Thoracic aorta (tissue), 2 donors: ENCODE data around the gene FASLG. TPM values are rescaled to one million over a fixed set of nuclear protein-coding genes. Genes with fewer than 3 reads are reported as not detected.

ENCODE experiments used
- ATAC-seq: fragments of 150-250 bp; one replicate; pipeline ENCODE4 v1.8.0; 2017; ENCODE audit warnings: low read depth; ENCODE audit not compliant: insufficient number of reproducible peaks, low FRiP score
- DNase-seq: peaks from one replicate; pipeline ENCODE4 v3.0.0-alpha.2; 2020; ENCODE audit warnings: low spot score
- H3K27ac ChIP-seq, 2 donors: fragments of 200-600 bp; sonication (generic); 1 replicate in 1 of 2; 2 replicates in 1 of 2; pipeline ENCODE4 v1.5.1; 2016; ENCODE audit warnings: mild to moderate bottlenecking in 2 of 2, moderate library complexity in 2 of 2
- H3K27me3 ChIP-seq: fragments of 200-600 bp; sonication (generic); replicated peaks from 2 replicates; pipeline ENCODE4 v1.6.0; 2016; ENCODE audit warnings: mild to moderate bottlenecking; ENCODE audit not compliant: insufficient read depth
- H3K36me3 ChIP-seq: fragments of 200-600 bp; sonication (generic); one replicate; pipeline ENCODE4 v1.5.1; 2016
- H3K4me1 ChIP-seq, 2 donors: fragments of 200-600 bp; sonication (generic); 1 replicate in 1 of 2; 2 replicates in 1 of 2; pipeline versions ENCODE4 v1.5.1 to v1.6.0; 2016; ENCODE audit warnings: low read depth in 2 of 2, mild to moderate bottlenecking in 1 of 2; ENCODE audit not compliant: control insufficient read depth in 1 of 2
- H3K4me3 ChIP-seq: fragments of 200-600 bp; sonication (generic); 2 replicates; pipeline ENCODE4 v1.5.1; 2016; ENCODE audit warnings: mild to moderate bottlenecking
- H3K9me3 ChIP-seq: fragments of 200-600 bp; sonication (generic); 2 replicates; pipeline ENCODE4 v1.5.1; 2016
- CTCF ChIP-seq: fragments of 200-600 bp; sonication (generic); IDR thresholded peaks from one replicate; pipeline ENCODE4 v1.5.1; 2019; ENCODE audit warnings: antibody characterized with exemption
- total RNA-seq, 2 donors: library from RNA; depleted of rRNA; stranded (reverse); fragments of >200 nt; gene quantifications; one replicate each; pipeline versions ENCODE4 v1.1.0 to v1.2.3, GENCODE V29; 2016

Gene FASLG
- total RNA-seq, 2 donors from 2014 or later: not detected

- no peak for TF ChIP-seq CTCF
- no peaks in the 10 kb centered on the region for H3K9me3 ChIP-seq
- no peak overlapping the region for H3K27ac ChIP-seq
- no peak overlapping the region for H3K4me3 ChIP-seq
- DNase-seq (no peak), ATAC-seq (no peak)
- no peaks in the 10 kb centered on the region for H3K36me3 ChIP-seq
- H3K4me1 ChIP-seq: no peaks in the 10 kb centered on the region
- H3K27me3 ChIP-seq: no peaks in the 10 kb centered on the region
Observed at GRCh38 chr1:172653015-172653709, 5.7 kb upstream of the FASLG start.

GRCh38 chr1:172654535-172654934 lies 4.4 kb upstream of the FASLG start:
- TF ChIP-seq CTCF: no peak
- H3K36me3 ChIP-seq: no peaks in the 10 kb centered on the region
- DNase-seq: no peak
- ATAC-seq: no peak
- no peak overlapping the region for H3K4me3 ChIP-seq
- no peaks in the 10 kb centered on the region for H3K4me1 ChIP-seq
- no peaks in the 10 kb centered on the region for H3K9me3 ChIP-seq
- H3K27ac ChIP-seq: no peak overlapping the region
- no peaks in the 10 kb centered on the region for H3K27me3 ChIP-seq

GRCh38 chr1:172656576-172656975 lies 2.3 kb upstream of the FASLG start:
- TF ChIP-seq CTCF: no peak

GRCh38 chr1:172657586-172657985 lies 1.3 kb upstream of the FASLG start:
- DNase-seq (no peak), ATAC-seq (no peak)
- H3K9me3 ChIP-seq: no peaks in the 10 kb centered on the region
- no peaks in the 10 kb centered on the region for H3K4me1 ChIP-seq
- H3K27me3 ChIP-seq: no peaks in the 10 kb centered on the region
- no peak overlapping the region for H3K27ac ChIP-seq
- no peak for TF ChIP-seq CTCF
- no peaks in the 10 kb centered on the region for H3K36me3 ChIP-seq
- no peak overlapping the region for H3K4me3 ChIP-seq

More at GRCh38 chr1:172656576-172656975, 2.3 kb upstream of the FASLG start:
- ATAC-seq: no peak
- no peak for DNase-seq
- no peaks in the 10 kb centered on the region for H3K9me3 ChIP-seq
- no peak overlapping the region for H3K27ac ChIP-seq
- H3K36me3 ChIP-seq: no peaks in the 10 kb centered on the region
- no peak overlapping the region for H3K4me3 ChIP-seq
- H3K4me1 ChIP-seq: no peaks in the 10 kb centered on the region
- H3K27me3 ChIP-seq: no peaks in the 10 kb centered on the region

- TF ChIP-seq CTCF: no peak
- no peak for ATAC-seq
Observed at GRCh38 chr1:172661107-172661506, 2.2 kb downstream of the FASLG start.

More at GRCh38 chr1:172661107-172661506, 2.2 kb downstream of the FASLG start:
- Histone ChIP-seq H3K4me1 (no peaks in the 10 kb centered on the region), H3K4me3 (no peak overlapping the region), H3K9me3 (no peaks in the 10 kb centered on the region), H3K27ac (no peak overlapping the region), H3K27me3 (no peaks in the 10 kb centered on the region), H3K36me3 (no peaks in the 10 kb centered on the region)
- no peak for DNase-seq
